ENCODE data around the gene SBF2.
A peak's percentile ranks its signal among the peaks of the same experiment; 100 is the strongest.

Gene SBF2

DNA sequence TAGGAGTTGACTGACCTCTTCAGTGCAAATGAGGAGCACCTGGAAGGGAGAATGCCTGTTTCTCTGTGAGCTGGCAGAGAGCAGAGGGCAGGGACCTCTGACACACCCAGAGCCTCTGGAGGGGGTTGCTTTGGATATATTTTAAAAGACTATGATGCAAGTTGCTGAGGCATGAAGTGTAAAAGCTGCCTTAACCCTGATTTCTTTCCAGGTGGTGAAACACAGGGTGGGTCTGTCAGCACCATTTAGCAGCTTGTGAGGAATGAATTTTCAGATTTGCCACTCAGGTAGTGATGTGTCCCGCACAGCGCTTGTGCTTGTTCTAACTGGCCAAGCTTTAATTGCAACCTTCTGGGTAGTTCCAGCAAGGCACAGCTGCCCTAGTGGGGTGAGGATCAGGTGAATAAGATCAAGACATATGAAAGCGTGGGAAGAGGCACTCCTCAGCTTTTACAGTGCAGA, 540.0 kb downstream of the SBF2 start:
- no peak overlapping the region for H3K27ac ChIP-seq
- TF ChIP-seq ZFX (IDR thresholded peaks at IDR 0.05) = no peak
- TF ChIP-seq, protein P1, sequence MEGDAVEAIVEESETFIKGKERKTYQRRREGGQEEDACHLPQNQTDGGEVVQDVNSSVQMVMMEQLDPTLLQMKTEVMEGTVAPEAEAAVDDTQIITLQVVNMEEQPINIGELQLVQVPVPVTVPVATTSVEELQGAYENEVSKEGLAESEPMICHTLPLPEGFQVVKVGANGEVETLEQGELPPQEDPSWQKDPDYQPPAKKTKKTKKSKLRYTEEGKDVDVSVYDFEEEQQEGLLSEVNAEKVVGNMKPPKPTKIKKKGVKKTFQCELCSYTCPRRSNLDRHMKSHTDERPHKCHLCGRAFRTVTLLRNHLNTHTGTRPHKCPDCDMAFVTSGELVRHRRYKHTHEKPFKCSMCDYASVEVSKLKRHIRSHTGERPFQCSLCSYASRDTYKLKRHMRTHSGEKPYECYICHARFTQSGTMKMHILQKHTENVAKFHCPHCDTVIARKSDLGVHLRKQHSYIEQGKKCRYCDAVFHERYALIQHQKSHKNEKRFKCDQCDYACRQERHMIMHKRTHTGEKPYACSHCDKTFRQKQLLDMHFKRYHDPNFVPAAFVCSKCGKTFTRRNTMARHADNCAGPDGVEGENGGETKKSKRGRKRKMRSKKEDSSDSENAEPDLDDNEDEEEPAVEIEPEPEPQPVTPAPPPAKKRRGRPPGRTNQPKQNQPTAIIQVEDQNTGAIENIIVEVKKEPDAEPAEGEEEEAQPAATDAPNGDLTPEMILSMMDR (conservative IDR thresholded peaks at IDR 0.05) = no peak

DNA sequence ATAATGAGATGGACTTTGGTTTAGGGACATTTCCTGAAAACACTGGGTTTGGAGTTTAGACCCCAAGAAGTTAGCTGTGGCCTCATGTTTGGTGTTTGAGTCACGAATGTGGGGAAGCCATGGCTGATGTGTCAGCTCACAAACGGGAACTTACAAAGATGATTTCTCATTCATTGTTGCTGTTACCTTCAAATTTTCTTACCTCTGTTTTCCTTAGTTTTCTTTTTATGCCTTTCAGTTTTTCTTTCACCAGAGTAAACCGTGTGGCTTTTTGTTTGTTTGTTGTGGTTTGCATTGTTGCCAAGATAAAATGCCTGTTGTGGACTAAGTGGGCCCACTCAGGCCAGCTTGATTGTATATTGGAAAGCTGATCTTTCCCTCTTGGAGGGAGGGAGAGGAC, 541.0 kb downstream of the SBF2 start:
- TF ChIP-seq, protein P1 (conservative IDR thresholded peaks at IDR 0.05) = no peak
- TF ChIP-seq ZFX (IDR thresholded peaks at IDR 0.05) = no peak
- H3K27ac ChIP-seq = no peak overlapping the region

DNA sequence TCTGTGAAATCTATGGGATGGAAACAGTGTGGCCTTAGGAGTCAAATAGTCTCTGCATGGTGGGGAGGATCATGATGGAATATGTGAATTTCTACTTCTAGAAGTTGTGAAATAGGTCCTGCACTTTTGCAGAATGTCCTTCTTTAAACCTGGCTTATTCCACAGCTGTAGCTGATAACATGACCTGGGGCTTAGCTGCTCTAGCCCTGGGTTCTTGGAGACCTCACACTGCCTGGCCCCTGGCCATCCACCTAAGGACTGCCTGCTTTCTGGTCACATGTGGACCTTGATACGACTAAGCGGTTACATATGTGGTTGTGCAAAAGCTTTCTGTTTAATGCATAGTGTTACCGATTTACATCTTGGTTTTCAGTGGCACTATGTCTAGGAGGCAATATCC, 541.9 kb downstream of the SBF2 start:
- TF ChIP-seq, protein P1 (conservative IDR thresholded peaks at IDR 0.05) = no peak
- TF ChIP-seq ZFX (IDR thresholded peaks at IDR 0.05) = no peak
- no peak overlapping the region for H3K27ac ChIP-seq

DNA sequence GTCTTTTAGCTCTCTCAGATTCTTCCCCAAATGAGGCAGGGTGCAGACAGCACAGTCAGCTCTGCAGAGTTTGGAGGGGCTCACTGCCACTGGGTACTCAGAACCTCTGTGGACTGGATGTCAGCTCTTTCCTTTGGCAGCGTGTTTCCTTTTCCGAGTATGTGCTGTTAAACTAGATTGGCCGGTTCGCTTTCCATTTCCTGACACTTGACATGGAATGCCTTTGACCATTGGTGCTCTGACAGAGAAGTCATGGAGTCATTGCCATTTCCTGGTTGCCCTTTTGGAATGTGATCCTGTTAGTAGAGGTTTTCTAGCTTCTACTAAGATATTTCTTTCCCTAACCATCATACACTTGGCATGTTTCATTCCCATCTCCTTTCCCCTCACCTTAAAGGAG, 543.5 kb downstream of the SBF2 start:
- peak overlapping the region; percentile 39; the same call in 1 of the 2 replicates for H3K27ac ChIP-seq
- TF ChIP-seq, protein P1 (conservative IDR thresholded peaks at IDR 0.05) = no peak
- no peak for TF ChIP-seq ZFX (IDR thresholded peaks at IDR 0.05)

DNA sequence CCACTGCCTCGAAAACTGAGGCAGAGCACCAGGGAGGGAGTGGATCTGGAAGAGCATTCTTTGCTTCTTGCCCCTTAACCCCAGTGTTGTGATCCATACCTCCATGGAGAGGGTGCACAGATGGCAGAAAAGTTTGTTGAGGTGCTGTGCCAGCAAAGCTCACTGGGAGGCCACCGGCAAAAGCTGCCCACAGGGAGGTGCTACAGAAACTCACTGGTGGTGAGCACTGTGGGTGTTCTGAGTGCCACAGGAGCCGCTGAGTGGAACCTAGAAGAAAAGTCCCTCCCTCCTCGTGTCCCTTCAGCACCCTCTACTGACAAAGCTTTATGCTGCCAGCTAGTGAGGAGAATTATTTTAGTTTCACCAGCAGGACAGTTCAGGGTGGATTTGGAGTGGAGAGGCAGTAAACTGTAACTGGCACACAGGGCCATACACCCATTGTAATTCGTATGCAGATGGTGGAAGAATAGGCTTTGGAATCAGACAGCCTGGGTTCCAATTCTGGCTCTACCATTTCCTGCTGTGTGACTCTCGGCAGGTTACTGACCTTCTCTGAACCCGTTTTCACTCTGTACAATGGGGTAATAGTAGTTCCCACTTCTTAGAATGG, 545.6 kb downstream of the SBF2 start:
- H3K27ac ChIP-seq = no peak overlapping the region
- TF ChIP-seq, protein P1 (conservative IDR thresholded peaks at IDR 0.05) = peak; percentile 91
- TF ChIP-seq ZFX (IDR thresholded peaks at IDR 0.05) = no peak

DNA sequence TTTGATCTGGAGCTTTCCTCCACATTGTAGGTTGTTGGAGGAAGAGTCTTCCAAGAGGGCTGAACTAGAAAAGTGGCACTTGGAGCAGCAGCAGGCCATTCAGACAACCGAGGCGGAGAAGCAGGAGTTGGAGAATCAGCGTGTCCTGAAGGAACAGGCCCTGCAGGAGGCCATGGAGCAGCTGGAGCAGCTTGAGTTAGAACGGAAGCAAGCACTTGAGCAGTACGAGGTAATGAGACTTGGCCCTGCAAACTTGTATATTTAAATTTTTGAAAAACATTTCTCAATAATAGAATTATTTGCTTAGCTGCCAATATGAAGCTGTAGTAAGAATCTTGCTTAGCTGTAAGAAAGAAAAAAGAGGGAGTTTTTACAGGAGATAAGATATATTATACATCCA, 546.2 kb downstream of the SBF2 start:
- H3K27ac ChIP-seq = no peak overlapping the region
- no peak for TF ChIP-seq ZFX (IDR thresholded peaks at IDR 0.05)
- TF ChIP-seq, protein P1 (conservative IDR thresholded peaks at IDR 0.05) = no peak

DNA sequence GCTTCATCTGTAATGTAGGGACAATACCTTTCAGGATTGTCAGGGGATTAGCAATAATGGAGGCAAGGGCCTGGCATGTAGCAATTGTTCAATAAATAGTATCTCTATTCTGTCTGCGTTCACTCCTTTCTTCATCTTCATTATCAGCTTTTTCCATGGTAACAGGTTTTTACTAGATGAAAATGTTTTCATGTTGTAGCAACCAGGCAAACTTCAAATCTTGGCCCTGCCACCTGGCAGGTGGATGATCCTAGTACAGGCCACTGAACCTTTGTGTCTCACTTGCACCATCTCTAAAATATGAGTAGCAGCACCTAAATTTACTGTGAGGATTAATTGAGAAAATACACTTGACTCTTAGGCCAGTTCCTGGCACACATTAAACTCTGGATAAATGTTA, 546.8 kb downstream of the SBF2 start:
- TF ChIP-seq, protein P1 (conservative IDR thresholded peaks at IDR 0.05) = no peak
- no peak for TF ChIP-seq ZFX (IDR thresholded peaks at IDR 0.05)
- H3K27ac ChIP-seq = no peak overlapping the region

Data from C4-2B (cell line).